Right lobe of liver (tissue), 4 donors: Measurements from ENCODE around the gene PIK3C2G.

ENCODE experiments used
- POLR2A ChIP-seq: fragments of 450-650 bp; IDR thresholded peaks from one replicate; pipeline ENCODE4 v1.6.1; 2017; ENCODE audit warnings: antibody characterized with exemption, mild to moderate bottlenecking
- TF ChIP-seq, protein P1 (sequence below), 4 donors: fragments of 200-600 bp in 3 of 4; fragments of 450-650 bp in 1 of 4; IDR thresholded peaks; one replicate each; pipeline versions ENCODE4 v1.5.1 to v1.8.0; 2016 to 2022; ENCODE audit warnings: antibody characterized with exemption in 4 of 4, mild to moderate bottlenecking in 2 of 4
- donor health status: DM: no; HTN: no; CAD: no.
- donor health status: DM: no; HTN: no; CAD: no.
- donor health status: DM: no; HTN: yes; CAD: no.

DNA sequence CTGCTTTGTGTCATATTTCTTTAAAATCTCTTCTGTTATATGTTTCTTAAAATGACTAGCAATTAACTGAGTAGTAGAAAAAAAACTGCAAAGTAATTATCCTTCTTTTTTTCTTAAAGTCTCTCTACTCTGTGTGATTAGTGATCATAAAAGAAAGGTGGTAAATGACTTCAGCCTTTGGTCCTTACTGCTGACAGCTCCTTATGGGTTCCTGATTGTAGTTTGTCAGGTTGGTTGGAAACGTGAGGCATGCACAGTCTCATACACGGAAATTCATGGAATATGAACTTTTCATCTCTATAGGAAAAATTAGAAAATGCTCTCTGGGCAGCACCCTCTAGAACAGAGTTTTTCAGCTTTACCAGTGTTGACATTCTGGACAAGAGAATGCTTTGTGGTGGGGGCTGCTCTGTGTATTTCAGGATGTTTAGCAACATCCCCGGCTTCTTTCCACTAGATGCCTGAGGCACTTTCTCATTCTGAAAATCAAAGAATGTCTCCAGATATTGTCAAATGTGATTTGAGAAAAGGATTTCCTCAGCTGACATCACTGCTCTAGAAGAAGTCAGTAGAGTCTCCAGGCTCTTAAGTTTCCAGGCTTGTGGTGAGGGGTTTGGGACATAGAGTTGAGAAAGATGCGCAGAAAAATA is 121.0 kb downstream of the PIK3C2G start:
- TF ChIP-seq, protein P1, sequence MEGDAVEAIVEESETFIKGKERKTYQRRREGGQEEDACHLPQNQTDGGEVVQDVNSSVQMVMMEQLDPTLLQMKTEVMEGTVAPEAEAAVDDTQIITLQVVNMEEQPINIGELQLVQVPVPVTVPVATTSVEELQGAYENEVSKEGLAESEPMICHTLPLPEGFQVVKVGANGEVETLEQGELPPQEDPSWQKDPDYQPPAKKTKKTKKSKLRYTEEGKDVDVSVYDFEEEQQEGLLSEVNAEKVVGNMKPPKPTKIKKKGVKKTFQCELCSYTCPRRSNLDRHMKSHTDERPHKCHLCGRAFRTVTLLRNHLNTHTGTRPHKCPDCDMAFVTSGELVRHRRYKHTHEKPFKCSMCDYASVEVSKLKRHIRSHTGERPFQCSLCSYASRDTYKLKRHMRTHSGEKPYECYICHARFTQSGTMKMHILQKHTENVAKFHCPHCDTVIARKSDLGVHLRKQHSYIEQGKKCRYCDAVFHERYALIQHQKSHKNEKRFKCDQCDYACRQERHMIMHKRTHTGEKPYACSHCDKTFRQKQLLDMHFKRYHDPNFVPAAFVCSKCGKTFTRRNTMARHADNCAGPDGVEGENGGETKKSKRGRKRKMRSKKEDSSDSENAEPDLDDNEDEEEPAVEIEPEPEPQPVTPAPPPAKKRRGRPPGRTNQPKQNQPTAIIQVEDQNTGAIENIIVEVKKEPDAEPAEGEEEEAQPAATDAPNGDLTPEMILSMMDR (IDR thresholded peaks at IDR 0.05): no peak
- TF ChIP-seq POLR2A: no peak
